Coronary artery (tissue), 2 donors: ENCODE results near the gene CCDC175.

ENCODE experiments used
- DNase-seq: peaks from one replicate; pipeline ENCODE4 v3.0.0-alpha.2; 2017; ENCODE audit warnings: low spot score
- H3K27ac ChIP-seq, 2 donors: fragments of 200-600 bp; sonication (generic); one replicate each; pipeline ENCODE4 v1.5.1; 2016 to 2019
- H3K4me3 ChIP-seq: fragments of 200-600 bp; sonication (generic); 2 replicates; pipeline ENCODE4 v1.5.1; 2016; ENCODE audit warnings: mild to moderate bottlenecking, moderate library complexity
- CTCF ChIP-seq: fragments of 200-600 bp; sonication (generic); IDR thresholded peaks from one replicate; pipeline ENCODE4 v1.5.1; 2019; ENCODE audit warnings: antibody characterized with exemption

Gene CCDC175

GRCh38 chr14:59483819-59484638, 92.6 kb downstream of the CCDC175 start, which contains the start of the genes JKAMP and L3HYPDH:
TSS of gene JKAMP (plus strand) at chr14:59484517. CDS start at chr14:59484590, 73 bp downstream.
TSS of gene L3HYPDH (minus strand) at chr14:59484408. CDS start at chr14:59484316, 92 bp downstream.
- H3K4me3 ChIP-seq = peak within 1 kb of the TSS; percentile 94
- peak; percentile 97 for DNase-seq
- H3K27ac ChIP-seq = peak within 1 kb of the TSS; percentile 96
- TF ChIP-seq CTCF = no peak

- peak overlapping the region; percentile 96 for H3K27ac ChIP-seq
- TF ChIP-seq CTCF = no peak
- H3K4me3 ChIP-seq = peak overlapping the region; percentile 94
- DNase-seq = no peak
Measured at GRCh38 chr14:59483363-59483762, 93.2 kb downstream of the CCDC175 start.

GRCh38 chr14:59482541-59483331, 93.9 kb downstream of the CCDC175 start:
- Histone ChIP-seq H3K27ac (peak overlapping the region; percentile 96), H3K4me3 (peak overlapping the region; percentile 94)
- no peak for DNase-seq
- no peak for TF ChIP-seq CTCF

GRCh38 chr14:59481871-59482540, 94.6 kb downstream of the CCDC175 start:
- H3K4me3 ChIP-seq = peak overlapping the region; percentile 94
- DNase-seq = no peak
- TF ChIP-seq CTCF = no peak
- H3K27ac ChIP-seq = peak overlapping the region; percentile 96

GRCh38 chr14:59481407-59481806, 95.2 kb downstream of the CCDC175 start:
- DNase-seq = no peak
- no peak for TF ChIP-seq CTCF
- H3K4me3 ChIP-seq = peak overlapping the region; percentile 94
- peak overlapping the region; percentile 96 for H3K27ac ChIP-seq

GRCh38 chr14:59480166-59480565, 96.4 kb downstream of the CCDC175 start:
- TF ChIP-seq CTCF = no peak
- peak overlapping the region in 1 of 2 donors; percentile 61 for H3K27ac ChIP-seq
- peak overlapping the region; percentile 94 for H3K4me3 ChIP-seq
- no peak for DNase-seq
